Measurements from ENCODE around the gene MAP3K13.

Gene MAP3K13

DNA sequence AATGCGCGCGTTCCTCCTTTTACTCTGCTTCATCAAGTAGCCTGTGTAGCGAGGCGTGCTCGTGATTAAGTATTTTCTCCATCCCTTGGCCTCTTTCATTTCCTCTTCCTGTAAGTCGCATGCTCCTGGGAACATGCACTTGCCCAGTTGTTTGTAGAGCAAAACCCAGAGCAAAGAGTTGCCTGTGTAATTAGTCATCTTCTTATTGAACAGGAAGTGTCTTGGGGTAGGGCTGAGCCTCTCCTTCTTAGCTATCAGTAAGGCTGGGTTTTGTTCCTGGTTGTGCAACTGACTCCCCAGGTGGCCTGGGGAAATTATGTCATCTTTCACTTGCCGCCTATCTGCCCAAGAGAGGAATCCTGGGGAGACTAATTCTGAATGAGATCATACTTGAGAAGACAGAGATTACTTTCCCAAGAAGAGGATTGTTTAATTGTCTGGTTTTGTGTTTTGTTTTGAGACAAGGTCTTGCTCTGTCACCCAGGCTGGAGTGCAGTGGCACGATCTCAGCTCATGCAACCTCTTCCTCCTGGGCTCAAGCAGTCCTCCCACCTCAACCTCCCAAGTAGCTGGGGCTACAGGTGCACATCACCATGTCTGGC lies 174.5 kb downstream of the MAP3K13 start:
- H3K9me3 ChIP-seq (ENCODE audit: control insufficient read depth, low read length): no peaks in the 10 kb centered on the region
- H3K9ac ChIP-seq: no peak overlapping the region
- no peak overlapping the region for H3K4me2 ChIP-seq (ENCODE audit: low read length)
- H3K27me3 ChIP-seq (ENCODE audit: control insufficient read depth, insufficient read depth, low read length): no peaks in the 10 kb centered on the region
- TF ChIP-seq, protein P1, sequence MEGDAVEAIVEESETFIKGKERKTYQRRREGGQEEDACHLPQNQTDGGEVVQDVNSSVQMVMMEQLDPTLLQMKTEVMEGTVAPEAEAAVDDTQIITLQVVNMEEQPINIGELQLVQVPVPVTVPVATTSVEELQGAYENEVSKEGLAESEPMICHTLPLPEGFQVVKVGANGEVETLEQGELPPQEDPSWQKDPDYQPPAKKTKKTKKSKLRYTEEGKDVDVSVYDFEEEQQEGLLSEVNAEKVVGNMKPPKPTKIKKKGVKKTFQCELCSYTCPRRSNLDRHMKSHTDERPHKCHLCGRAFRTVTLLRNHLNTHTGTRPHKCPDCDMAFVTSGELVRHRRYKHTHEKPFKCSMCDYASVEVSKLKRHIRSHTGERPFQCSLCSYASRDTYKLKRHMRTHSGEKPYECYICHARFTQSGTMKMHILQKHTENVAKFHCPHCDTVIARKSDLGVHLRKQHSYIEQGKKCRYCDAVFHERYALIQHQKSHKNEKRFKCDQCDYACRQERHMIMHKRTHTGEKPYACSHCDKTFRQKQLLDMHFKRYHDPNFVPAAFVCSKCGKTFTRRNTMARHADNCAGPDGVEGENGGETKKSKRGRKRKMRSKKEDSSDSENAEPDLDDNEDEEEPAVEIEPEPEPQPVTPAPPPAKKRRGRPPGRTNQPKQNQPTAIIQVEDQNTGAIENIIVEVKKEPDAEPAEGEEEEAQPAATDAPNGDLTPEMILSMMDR (IDR thresholded peaks at IDR 0.05): no peak
- no peaks in the 10 kb centered on the region for H3K4me1 ChIP-seq
- no peak overlapping the region for H2AFZ ChIP-seq
- no peak overlapping the region for H3K4me3 ChIP-seq (ENCODE audit: low read depth, low read length)
- H3K36me3 ChIP-seq (ENCODE audit: control insufficient read depth, insufficient read depth, low read length): no peaks in the 10 kb centered on the region
- H3K79me2 ChIP-seq: no peaks in the 10 kb centered on the region
- no peak overlapping the region for H3K27ac ChIP-seq

Data from parathyroid adenoma (tissue), 2 donors.